GOT3 (cell line): ENCODE results near the gene ERI3.
"Not testable (repeated sequence)": the region's sequence is repeated elsewhere in the genome, so short reads cannot be mapped to it uniquely, and the experiment has no call there.

Experiments
- DNase-seq: peaks from one replicate; lab custom pipeline; 2025; ENCODE audit warnings: mixed read lengths; lab: John Stamatoyannopoulos, UW

The ERI3 gene

DNA sequence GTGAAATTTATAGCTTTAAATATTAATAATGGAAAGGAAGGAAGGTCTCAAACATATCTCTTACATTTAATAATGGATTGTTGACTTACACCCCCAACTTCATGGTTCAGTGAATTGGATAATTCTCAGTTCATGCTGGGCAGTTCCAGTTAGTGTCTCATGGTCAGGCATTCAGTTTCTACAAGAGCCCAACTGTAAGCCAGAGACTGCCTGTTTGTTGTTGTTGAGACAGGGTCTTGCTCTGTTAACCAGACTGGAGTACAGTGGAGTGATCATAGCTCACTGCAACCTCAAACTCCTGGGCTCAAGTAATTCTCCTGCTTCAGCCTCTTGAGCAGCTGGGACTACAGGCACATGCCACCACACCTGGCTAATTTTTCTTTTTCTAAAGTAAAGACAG is 146.8 kb downstream of the ERI3 start:
- no peak for DNase-seq

DNA sequence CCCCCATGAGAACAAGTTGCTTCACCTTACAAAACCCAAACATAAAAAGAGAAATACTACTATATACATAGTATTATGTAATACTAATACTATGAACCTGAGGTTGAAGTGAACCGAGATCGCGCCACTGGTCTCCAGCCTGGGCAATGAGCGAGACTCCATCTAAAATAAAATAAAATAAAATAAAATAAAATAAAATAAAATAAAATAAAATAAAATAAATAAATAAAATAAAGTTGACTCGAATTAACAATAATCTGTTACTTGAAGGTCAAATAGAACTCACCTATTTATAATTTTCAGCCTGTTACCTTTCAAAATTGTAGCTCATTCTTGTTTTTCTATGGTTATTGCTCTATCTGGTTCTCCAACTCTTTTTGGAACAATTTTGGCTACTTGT is 148.5 kb downstream of the ERI3 start:
- not testable (repeated sequence) for DNase-seq

DNA sequence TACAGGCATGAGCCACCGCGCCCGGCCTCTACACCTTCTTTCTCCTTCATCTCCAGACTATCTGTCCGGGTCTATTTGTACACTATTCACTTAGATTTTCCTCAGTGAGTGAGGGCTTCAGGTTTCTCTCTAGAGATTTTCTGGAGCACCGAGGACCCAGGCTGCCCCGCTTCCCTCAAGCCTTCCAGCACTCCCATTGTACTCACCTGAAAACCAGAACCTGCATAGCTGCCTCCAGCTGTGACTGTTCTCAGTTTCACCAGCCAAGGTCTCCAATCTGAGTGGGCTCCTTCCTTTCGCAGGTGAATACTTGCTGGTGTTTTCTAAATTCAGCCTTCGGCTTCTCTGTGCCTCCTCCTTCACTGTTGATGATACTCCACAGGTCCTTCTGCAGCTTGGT is 154.7 kb downstream of the ERI3 start:
- DNase-seq, result no peak

DNA sequence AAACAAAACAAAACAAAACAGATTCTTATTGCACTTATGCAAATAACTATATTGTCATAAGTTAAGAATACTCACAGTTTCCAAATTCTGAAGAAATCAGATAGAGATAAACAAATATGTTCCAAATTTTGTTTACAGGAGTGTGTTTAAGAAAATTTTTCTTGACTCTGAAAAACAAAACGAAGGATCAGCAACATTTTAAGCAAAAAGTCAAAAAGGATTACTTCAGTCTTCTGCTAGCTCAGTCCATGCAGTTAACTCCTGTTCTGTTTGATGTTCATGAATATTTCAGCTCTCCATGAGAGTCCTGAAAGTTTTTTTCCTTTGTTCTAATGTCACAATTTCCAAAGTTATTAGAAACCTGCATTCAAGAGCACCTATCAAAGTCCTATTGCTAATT is 180.4 kb downstream of the ERI3 start:
- DNase-seq, result no peak
